HAP-1 (cell line): ENCODE measurements around the gene MPZL2.

ENCODE experiments used
- DNase-seq, 2 experiments: peaks; one replicate each; pipeline ENCODE4 v3.0.0-alpha.2; 2016 to 2020; ENCODE audit warnings: low spot score in 2 of 2
- H3K27me3 ChIP-seq: fragments of 250-450 bp; sonication (Bioruptor Pico); 2 replicates; pipeline ENCODE4 v1.5.1; 2020; ENCODE audit warnings: low read depth, mild to moderate bottlenecking, moderate library complexity
- H3K36me3 ChIP-seq: fragments of 250-450 bp; sonication (Bioruptor Pico); replicated peaks from 2 replicates; pipeline ENCODE4 v1.5.1; 2020; ENCODE audit warnings: mild to moderate bottlenecking
- H3K4me1 ChIP-seq: fragments of 250-450 bp; sonication (Bioruptor Pico); 2 replicates; pipeline ENCODE4 v1.5.1; 2020; ENCODE audit warnings: mild to moderate bottlenecking
- H3K4me3 ChIP-seq: fragments of 250-450 bp; sonication (Bioruptor Pico); 2 replicates; pipeline ENCODE4 v1.5.1; 2020; ENCODE audit warnings: mild to moderate bottlenecking, moderate library complexity
- H3K9me3 ChIP-seq: fragments of 250-450 bp; sonication (Bioruptor Pico); 2 replicates; pipeline ENCODE4 v1.5.1; 2020; ENCODE audit warnings: mild to moderate bottlenecking, moderate library complexity
- in situ Hi-C: fragments of 300-500 bp; cut with MboI; formaldehyde crosslinking; loops from 3 replicates; pipeline ENCODE4 v1.14.3; 2020; ENCODE audit warnings: low sequenced_read_pairs, inconsistent platforms, mixed read lengths

MPZL2 gene

DNA sequence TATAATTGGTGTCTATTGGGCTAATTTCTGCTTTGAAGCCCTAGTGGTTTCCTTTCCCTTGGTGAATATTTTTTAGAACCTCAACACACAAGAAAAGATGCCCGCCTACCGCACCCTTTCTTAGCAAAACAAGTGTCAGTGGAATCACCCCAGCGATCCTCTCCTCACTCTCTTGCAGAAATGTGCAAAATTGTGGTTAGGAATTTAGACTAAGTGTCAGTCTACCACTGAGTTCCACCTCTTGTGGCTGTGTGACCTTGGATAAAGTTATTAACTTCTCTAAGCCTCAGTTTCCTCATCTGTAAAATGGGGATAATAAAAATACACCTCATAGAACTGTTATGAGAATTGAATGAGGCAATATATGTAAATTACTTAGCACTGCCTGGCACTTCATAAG, 34.0 kb downstream of the MPZL2 start:
- Histone ChIP-seq H3K9me3 (no peaks in the 10 kb centered on the region), H3K4me3 (no peak overlapping the region), H3K4me1 (no peaks in the 10 kb centered on the region), H3K36me3 (no peaks in the 10 kb centered on the region), H3K27me3 (peaks cover 12% of the 10 kb centered on the region)
- no peak for DNase-seq
- in situ Hi-C loops = no loop called here

DNA sequence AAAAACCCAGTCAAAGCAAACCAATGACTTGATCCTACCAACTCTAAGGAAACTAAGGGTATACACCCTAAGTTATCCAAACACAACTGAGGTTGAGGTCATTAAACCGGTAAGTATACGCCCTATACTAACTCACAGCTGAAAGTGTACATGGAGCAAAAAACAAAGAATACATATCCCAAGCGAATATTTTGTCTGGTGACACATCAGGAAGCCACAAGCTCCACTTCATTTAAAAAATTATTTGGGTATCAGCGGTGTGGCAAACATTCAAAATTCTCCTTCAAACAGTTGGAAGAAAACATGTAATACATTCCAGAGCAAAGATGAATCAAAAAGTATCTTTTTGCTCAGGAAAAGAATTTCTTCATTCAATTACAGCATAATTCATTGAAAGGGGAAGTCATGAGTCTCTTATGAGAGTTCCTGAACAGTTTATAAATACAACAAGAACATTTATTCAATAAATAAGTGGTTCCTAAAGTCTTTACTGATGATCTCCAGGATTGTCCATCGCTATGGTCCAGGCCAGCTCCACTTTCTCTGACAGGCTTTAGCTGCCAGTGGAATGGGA, 34.7 kb downstream of the MPZL2 start:
- Histone ChIP-seq H3K9me3 (no peaks in the 10 kb centered on the region), H3K27me3 (peaks cover 9% of the 10 kb centered on the region), H3K4me3 (no peak overlapping the region), H3K4me1 (no peaks in the 10 kb centered on the region), H3K36me3 (no peaks in the 10 kb centered on the region)
- DNase-seq = no peak
- in situ Hi-C loops = no loop called here

DNA sequence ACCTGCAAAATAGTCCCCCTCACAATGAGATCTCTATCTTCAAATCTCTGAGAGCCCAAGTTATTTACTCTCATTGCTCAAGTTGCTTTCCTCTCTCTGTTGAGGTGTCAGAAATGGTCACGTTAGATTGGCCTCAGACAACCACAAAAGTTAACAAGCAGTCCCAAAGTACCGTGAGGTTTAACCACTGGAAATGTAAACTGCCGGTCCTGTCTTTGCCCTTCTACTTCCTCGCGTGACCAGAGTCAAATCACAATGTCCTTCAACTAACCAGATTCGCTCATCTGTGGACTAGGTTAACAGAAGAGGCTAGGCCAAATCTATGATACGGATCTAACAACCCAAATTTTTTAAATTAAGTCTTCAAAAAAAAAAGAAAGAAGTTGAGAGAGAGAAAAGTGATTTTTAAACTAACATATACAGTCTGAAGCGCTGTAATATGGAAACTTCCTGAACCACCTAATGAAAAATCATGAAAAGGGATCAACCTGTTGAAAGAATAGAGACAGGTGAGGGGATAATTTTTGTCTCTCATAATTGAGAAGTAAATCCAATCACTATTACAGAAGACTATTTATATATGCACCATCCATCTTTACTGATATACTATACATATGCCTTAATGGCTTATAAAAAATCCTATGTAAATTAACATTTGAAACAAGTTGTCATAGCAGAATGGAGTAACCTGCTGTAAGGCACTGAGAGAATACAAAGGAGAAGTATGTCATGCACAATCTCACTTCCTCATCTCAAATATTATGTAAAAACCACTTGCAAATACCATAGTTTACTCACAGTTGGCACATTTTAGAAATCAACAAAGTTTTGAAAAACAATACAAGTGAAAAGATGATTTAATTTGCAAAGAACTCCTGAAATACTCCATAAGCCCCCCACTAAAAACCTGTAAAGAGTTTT, 36.0 kb downstream of the MPZL2 start:
- in situ Hi-C loops = no loop called here
- Histone ChIP-seq H3K36me3 (no peaks in the 10 kb centered on the region), H3K4me3 (no peak overlapping the region), H3K9me3 (no peaks in the 10 kb centered on the region), H3K27me3 (peaks cover 4% of the 10 kb centered on the region; the same call in 1 of the 2 replicates), H3K4me1 (no peaks in the 10 kb centered on the region)
- no peak for DNase-seq

DNA sequence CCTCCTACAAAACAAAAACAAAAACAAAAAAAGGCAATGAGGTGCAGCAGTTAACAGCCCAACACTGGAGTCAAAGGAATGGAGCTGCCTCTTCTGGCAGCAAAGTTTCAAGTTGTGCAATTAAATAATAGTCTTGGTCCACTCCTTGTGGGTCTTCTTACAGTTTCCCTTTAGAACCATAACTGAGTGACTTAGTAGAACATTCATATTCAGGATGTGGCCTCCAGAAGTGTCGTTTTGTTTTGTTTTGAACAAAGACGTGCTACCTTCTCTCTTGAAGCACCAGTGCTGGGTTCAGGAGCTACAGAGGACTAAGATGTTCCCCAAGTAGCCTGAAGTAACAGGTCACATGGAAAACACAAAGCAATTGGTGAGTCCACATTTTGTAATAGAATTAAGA, 37.3 kb downstream of the MPZL2 start:
- no peak overlapping the region for H3K4me3 ChIP-seq
- in situ Hi-C loops = no loop called here
- no peaks in the 10 kb centered on the region for H3K9me3 ChIP-seq
- H3K36me3 ChIP-seq = no peaks in the 10 kb centered on the region
- DNase-seq = no peak
- peaks cover 4% of the 10 kb centered on the region; the same call in 1 of the 2 replicates for H3K27me3 ChIP-seq
- no peaks in the 10 kb centered on the region for H3K4me1 ChIP-seq

DNA sequence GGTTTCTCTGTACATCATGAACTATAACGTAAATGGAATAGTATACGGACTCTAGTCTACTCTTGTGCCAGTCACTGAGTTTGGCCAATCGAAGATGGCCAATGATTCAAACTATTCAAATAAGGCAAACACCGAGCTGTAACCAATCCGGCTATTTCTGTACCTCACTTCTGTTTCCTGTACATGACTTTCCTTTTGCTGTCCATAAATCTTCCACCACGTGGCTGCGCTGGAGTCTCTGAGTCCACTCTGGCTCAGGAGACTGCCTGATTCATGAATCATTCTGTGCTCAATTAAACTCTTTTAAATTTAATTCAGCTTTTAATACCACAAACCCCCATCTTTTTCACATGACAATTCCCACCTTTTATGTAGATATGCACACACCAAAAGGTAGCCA, 37.8 kb downstream of the MPZL2 start:
- H3K4me1 ChIP-seq = no peaks in the 10 kb centered on the region
- no peaks in the 10 kb centered on the region for H3K36me3 ChIP-seq
- in situ Hi-C loops = no loop called here
- DNase-seq = no peak
- no peaks in the 10 kb centered on the region for H3K9me3 ChIP-seq
- H3K27me3 ChIP-seq = peaks cover 7% of the 10 kb centered on the region; the same call in 1 of the 2 replicates
- H3K4me3 ChIP-seq = no peak overlapping the region

DNA sequence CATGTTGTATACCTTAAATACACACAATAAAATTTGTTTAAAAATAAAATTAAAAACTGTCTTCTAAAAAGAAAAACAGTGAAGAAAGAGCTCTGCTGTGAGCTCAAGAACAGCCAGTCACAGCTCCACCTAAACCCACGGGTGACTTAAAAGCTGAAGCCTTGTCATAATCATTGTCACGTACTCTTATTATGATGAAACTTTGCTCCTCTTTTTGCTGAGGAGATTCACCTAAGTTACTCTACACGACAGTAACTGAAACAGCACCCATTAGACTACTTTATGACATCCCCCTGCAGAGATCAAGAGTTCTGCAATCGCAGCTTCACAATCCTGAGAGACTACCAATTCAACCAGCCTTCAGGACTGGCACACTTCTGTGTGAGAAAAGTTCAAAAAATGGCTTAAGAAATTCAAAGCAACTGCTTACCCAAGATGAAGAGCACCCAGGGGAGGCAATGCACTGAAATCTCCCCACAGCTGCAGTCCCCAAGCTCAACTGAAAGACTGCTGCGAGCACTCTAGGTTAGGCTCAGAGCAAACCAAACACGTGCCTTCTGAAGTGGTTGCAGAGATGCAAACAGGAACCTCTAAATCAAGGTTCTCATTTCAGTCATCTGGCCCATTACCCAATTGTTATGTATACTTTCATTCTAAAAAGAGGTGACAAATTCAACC, 39.4 kb downstream of the MPZL2 start, which contains the start of gene JAML:
JAML (minus strand) TSS at position 501 of the 678 bp plus-strand sequence. CDS start 10,145 bp downstream, outside the sequence.
- DNase-seq = no peak
- H3K36me3 ChIP-seq = no peaks in the 10 kb centered on the region
- H3K4me3 ChIP-seq = no peak within 1 kb of the TSS
- H3K4me1 ChIP-seq = no peaks in the 10 kb centered on the region
- in situ Hi-C loops = no loop called here
- H3K9me3 ChIP-seq = no peaks in the 10 kb centered on the region
- peaks cover 7% of the 10 kb centered on the region for H3K27me3 ChIP-seq

DNA sequence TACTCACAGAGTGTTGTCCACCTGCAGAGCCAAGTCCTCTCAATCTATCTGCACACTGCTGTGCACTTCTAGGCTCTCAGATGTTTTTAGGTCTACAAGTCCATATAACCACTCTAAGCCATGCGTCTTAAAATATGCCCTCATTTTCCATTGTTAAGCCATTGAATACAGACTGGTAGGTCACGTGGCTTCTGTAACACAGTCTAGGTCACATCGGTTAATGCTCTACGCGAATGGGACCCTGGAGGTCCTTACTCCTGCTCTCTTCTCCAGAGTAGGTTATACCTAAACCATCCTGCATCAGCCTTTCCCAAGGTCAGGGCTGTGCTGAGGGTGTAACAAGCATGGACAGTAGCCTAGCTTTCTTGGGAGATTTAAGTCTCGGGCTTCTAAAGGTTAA, 40.1 kb downstream of the MPZL2 start:
- no peaks in the 10 kb centered on the region for H3K9me3 ChIP-seq
- DNase-seq = no peak
- peaks cover 7% of the 10 kb centered on the region for H3K27me3 ChIP-seq
- H3K4me3 ChIP-seq = no peak overlapping the region
- in situ Hi-C loops = no loop called here
- no peaks in the 10 kb centered on the region for H3K36me3 ChIP-seq
- H3K4me1 ChIP-seq = no peaks in the 10 kb centered on the region

DNA sequence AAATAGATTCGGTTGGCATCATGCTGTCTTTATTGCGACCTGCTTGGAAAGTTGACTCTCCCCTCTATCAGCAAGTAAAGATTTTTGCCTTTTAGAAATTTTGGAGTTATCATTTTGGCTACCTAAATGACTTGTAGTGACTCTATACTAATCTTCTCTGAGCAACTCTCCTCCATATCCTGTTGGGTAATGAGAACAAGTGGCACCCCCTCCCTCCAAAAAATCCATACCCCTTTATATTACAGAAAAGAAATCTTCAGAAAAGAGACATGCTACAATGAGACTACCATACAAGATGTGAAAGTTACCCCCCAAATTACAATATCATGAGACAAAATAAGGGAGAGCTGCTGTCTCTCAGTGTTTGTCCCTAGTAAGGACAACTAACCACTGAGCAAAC, 40.5 kb downstream of the MPZL2 start:
- no peaks in the 10 kb centered on the region for H3K9me3 ChIP-seq
- H3K4me1 ChIP-seq = no peaks in the 10 kb centered on the region
- H3K36me3 ChIP-seq = no peaks in the 10 kb centered on the region
- in situ Hi-C loops = no loop called here
- DNase-seq = no peak
- H3K27me3 ChIP-seq = peaks cover 7% of the 10 kb centered on the region
- no peak overlapping the region for H3K4me3 ChIP-seq

DNA sequence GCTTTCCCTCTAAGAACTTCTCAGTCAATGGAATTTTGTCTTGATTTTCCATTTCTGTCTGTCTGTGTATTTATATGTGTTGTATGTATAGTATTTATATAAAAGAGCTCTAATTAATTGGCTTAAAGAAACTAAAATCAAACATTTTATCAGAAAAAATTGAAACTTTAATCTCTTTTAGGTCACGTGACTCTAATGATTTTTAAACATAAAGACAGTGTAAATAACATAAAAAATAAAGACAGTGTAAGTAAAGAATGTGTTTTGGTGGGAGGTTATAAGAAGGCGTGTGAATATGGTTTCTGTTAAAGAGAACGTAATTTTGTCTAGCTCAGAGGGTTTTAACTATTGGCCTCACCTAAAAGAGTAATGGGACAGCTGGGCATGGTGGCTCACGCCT, 41.7 kb downstream of the MPZL2 start:
- no peak overlapping the region for H3K4me3 ChIP-seq
- no peaks in the 10 kb centered on the region for H3K9me3 ChIP-seq
- H3K36me3 ChIP-seq = no peaks in the 10 kb centered on the region
- DNase-seq = no peak
- H3K4me1 ChIP-seq = no peaks in the 10 kb centered on the region
- peaks cover 6% of the 10 kb centered on the region for H3K27me3 ChIP-seq
- in situ Hi-C loops = no loop called here

DNA sequence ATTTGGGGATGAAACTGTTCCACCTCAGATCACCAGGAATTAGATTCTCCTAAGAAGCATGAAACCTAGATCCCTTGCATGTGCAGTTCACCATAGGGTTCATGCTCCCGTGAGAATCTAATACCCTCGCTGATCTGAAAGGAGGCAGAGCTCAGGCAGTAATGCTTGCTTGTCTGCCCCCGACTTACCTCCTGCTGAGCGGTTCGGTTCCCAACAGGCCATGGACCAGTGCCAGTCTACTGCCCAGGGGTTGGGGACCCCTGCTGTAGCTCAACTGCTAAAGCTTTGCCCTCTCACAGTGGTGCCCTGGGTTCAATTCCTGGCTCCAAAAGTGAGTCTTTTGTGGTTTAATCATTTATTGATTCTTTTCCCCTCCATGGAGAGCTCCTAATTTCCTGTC, 42.7 kb downstream of the MPZL2 start:
- no peak for DNase-seq
- H3K4me3 ChIP-seq = no peak overlapping the region
- no peaks in the 10 kb centered on the region for H3K4me1 ChIP-seq
- in situ Hi-C loops = no loop called here
- no peaks in the 10 kb centered on the region for H3K9me3 ChIP-seq
- no peaks in the 10 kb centered on the region for H3K36me3 ChIP-seq
- peaks cover 7% of the 10 kb centered on the region; the same call in 1 of the 2 replicates for H3K27me3 ChIP-seq

DNA sequence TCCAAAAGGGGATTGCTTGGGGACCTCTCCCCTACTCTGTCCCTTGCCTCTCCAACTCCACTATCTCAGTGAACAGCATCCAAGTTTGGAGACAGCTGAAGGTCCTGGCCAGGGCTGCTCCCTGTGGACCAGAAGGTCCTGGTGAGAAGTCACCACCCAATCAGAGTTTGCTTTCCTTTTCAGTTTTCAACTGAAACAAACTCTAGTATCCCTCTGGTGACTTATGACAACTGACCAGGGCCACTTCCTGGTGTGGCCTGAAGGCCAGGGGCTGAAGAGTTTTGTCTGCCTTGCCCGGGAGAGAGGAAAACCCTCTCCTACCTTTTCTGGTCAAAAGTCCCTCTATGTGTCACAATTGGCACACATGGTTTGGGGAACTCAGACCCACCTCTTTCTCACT, 44.4 kb downstream of the MPZL2 start:
- Histone ChIP-seq H3K4me1 (no peaks in the 10 kb centered on the region), H3K9me3 (no peaks in the 10 kb centered on the region), H3K27me3 (peaks cover 12% of the 10 kb centered on the region), H3K4me3 (no peak overlapping the region), H3K36me3 (no peaks in the 10 kb centered on the region)
- DNase-seq = no peak
- in situ Hi-C loops = no loop called here

DNA sequence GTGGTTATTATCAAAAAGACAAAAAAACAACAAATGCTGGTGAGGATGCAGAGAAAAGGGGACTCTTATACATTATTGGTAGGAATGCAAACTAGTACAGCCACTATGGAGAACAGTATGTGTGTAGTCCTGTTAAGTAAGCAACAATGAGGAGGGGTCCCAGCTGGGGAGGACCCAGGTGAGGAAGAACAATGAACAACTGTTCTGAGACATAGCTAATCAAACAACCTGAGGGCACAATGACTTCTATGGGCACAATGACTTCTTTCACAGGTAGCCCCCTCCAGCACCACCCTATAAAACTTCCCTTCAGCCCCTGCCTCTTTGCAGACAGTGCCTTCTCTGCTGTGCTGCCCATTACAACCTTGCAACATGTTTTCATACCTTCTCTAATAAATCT, 44.9 kb downstream of the MPZL2 start:
- Histone ChIP-seq H3K4me3 (no peak overlapping the region), H3K9me3 (no peaks in the 10 kb centered on the region), H3K4me1 (no peaks in the 10 kb centered on the region), H3K27me3 (peaks cover 16% of the 10 kb centered on the region), H3K36me3 (no peaks in the 10 kb centered on the region)
- no peak for DNase-seq
- in situ Hi-C loops = no loop called here

DNA sequence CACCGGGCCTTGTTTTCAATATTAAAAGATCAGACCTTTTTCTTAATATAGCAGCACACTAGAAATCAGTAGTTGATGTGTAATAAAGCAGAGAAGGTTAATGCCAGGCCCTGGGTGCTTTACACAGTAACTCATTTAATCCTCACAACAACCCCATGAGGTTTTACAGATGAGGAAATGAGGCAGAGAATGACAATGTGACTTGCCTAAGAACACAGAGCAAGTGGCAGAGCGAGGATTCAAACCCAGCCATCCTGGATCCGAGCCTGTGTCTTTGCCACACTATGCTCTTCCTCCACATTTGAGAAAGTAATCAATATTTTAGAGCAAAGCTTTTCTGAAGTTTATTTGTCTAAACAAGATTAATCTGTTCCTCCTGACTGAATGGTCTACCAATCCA, 46.5 kb downstream of the MPZL2 start:
- no peak for DNase-seq
- in situ Hi-C loops = no loop called here
- no peaks in the 10 kb centered on the region for H3K9me3 ChIP-seq
- no peak overlapping the region for H3K4me3 ChIP-seq
- H3K27me3 ChIP-seq = peaks cover 30% of the 10 kb centered on the region
- H3K36me3 ChIP-seq = no peaks in the 10 kb centered on the region
- H3K4me1 ChIP-seq = no peaks in the 10 kb centered on the region
